Stimulated activated CD8-positive, alpha-beta memory T cell treated with anti-CD3 and anti-CD28 coated beads, Interleukin-2, amount 100 ng/mL, for 48 hours (primary cell): ENCODE data around the gene TMEM174.

ENCODE experiments used
- DNase-seq, 2 donors: peaks; one replicate each; pipeline ENCODE4 v3.0.0-alpha.2; 2020; ENCODE audit warnings: low read depth in 2 of 2

Gene TMEM174

DNA sequence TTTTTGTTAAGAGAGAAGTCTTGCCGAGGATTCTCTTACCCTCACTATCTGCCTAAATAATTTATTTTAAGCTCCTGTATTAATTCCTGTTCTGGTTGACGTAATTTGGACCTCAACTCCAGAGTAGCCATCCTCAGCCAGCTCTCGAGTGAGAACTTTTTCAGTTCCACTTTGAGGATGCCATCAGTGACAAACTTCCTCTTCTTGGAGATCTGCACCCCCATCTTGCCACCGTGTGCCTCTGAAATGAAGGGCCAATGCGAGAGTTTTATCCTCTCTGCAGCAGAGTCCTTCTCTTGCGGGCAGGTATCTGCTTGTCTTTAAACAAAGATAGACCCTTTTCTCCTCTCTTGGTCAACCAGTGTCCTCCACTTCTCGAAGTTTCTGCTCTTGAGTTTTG, 19.5 kb upstream of the TMEM174 start:
- no peak for DNase-seq

DNA sequence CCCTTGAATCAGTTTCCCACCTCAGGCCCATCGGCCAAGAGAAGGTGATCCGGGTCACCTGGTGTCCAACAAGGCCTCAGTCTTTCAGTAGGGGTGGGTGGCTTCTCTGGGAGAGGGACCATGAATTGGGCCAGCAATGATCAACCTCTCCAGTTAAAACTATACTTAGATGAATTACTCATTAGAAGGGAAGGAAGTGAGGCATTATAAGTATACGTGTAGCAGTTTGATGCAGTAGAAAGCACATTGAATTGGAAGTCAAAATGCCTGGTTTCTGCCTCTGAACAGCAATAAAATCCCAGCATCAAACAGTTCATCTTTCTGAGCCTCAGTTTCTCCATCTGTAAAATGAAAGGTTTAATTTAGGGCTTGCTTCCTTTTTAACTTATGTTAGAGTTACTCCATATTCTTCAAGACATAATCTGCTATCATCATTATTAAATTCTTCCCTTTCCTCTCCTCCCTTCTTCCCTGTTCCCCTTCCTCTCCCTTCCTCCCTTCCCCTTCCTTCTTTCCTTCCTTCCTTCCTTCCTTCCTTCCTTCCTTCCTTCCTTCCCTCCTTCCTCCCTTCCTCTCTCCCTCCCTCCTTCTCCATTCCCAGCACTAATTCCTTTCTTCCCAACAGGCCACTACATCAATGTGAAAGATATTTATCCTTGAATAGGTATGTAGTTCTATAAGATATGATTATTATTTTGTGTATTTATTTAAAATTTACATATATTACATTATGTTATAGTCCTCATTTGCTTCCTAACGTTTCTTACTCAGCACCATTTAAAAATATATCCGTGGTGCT, 18.6 kb upstream of the TMEM174 start:
- no peak for DNase-seq

DNA sequence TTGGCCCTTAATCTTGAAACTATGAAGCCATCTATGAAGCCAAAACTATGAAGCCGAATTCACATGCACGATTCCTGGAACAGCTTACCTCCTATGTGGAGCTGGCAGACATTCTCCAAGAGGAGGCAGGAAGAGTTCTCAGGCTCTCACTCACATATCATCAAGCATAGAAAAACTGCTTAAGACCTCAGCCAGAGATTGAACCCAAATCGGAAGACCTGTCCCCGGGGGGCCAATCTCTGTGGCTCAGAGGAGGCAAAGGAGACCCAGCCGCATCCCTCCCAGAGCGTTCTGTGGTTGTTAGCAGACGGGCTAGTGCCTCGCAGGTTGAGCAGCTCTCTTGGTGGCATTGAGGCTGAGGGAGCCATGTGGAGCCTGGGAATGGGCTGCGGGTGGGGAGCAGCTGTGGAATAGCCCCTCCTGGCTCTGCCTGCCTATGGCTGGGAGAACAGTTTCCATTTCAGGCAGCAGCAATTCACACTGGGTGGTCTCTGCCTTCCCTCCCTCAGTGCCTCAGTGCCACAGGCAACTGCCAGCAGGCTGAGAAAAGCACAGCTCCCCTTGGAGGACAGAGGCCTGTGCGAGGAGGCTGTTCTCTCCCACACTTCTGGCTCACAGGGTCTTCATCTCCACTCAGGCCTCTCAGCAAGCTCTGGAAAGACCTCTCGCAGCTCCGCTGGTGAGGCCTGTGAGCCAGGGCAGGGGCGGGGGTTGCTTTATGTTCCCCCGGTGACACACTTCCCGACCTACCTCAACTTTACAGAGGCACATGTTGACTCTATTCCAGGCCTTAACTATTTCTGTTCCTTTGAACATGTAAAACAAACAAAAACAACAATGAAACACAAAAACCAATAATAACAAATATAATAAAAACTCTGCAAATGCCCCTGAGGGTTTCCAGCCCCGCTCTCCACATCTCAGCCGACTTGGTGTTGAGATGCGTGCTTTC, 17.4 kb upstream of the TMEM174 start:
- no peak for DNase-seq

DNA sequence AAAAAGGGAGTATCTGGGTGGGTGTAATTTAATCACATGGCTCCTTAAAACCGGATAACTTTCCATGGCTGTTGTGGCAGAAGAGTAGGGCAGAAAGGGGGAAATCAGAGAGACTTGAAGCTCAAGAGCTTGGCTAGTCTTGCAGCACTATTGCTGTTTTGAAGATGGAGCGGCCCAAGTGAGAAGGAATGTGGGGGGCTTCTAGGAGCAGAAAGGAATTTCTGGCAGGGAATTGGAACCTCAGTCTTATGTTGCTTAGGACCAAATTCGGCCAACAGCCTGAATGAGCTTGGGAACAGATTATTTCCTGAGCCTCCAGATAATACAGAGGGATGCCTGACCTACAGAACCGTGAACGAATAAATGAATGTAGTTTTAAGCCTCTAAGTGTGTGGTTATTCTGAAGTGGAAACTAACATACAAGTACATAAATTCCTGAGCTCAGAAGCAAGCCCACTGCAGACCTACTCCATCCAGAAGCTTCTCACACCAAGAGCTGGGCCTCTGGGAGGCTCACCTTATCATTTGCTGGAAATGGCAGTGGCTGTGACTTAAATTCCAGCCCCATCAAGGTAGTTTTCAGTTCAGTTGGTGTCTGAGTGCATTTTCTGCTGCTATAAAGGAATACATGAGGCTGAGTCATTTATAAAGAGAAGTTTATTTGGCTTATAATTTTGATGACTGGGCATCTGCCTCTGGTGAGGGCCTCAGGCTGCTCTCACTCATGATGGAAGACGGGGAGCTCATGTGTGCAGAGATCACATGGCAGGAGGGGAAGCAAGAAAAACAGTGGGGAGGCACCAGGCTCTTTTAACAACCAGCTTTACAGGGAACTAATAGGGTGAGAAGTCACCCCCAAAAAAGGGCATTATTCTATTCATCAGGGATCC, 15.3 kb upstream of the TMEM174 start:
- DNase-seq = no peak

DNA sequence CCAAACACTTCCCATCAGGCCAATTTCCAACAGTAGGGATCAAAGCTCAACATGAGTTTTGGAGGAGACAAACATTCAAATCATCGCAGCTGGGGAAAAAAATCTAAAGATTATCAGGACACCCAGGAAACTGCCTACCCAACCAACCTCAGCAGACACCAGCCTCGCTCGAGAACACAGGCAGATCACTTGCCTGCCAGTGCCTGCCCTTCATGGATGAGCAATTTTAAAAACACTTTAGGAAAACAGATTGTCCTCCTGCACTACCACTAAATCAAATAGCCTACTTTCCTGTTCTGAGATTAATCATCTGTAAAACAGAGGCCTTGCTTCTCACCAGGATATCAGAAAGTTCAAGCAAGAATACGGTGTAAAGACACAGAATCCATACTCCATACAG, 14.7 kb upstream of the TMEM174 start:
- no peak for DNase-seq

DNA sequence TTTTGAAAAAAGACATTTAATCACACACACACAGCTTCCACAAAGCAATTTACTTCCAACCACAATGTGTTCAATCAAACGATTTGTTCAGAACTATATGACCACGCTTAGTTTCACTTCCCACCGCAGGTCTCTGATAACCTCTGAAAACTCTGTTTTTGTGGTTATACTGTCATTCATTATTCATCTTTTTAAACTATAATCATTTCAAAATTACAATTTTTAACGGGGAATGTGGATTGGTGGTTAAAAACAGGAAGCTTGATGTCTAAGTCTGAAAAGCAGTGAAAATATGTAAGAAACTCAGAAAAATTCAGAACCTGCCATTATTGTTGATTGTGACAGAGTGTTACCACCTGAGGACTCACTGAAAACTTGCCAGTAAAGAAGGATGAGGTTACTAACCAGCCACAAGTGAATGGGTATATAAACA, 12.7 kb upstream of the TMEM174 start:
- DNase-seq = peak; percentile 23 to 47

DNA sequence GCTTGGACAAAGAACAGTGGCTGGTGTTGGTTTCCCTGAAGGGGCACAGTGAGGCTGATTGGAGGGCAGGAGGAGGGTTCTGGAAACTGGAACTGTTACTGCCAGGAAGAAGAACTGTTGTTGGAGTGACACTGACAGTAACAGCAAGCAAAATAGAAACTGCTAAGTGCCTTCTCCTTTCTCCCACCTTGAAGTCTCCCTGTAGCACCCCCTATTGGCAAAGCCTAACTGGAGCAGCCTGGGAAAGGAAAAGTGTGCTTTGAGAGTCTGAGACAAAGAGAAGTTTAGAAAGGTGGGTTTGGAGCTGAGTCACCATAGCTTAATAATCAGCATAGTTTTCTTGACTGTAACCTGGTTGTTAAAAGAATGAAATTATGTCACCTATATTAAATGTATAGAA, 2.5 kb upstream of the TMEM174 start:
- DNase-seq = no peak

DNA sequence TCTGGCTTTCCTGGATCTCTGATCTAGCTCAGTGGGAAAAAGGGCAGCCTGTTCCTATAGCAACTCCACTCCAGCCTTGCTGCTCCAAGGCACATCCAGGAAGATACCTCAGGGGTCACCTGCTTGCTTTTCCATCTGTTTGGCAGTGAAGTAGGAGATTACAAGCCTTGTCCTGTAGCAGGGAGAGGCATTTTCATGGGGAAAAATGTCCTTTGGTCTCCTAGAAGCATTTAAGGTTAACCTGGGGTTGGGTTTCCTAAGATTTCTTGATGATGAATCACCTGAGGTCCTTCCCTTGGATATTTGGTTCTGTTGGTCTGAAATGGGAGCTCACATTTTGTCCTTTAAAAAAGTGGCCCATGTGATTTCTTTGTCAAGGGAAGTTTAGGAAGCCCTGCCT, 1.5 kb upstream of the TMEM174 start:
- no peak for DNase-seq

DNA sequence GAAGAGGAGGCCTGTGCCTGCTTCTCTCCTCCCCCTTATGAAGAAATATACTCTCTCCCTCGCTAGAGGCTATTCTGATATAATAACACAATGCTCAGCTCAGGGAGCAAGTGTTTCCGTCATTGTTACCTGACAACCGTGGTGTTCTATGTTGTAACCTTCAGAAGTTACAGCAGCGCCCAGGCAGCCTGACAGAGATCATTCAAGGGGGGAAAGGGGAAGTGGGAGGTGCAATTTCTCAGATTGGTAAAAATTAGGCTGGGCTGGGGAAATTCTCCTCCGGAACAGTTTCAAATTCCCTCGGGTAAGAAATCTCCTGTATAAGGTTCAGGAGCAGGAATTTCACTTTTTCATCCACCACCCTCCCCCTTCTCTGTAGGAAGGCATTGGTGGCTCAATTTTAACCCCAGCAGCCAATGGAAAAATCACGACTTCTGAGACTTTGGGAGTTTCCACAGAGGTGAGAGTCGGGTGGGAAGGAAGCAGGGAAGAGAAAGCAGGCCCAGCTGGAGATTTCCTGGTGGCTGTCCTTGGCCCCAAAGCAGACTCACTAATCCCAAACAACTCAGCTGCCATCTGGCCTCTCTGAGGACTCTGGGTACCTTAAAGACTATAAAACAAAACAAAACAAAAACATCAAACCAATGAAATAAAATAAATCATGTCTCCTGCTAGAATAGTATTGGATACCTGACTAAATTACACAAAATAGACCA, 1.3 kb downstream of the TMEM174 start:
- no peak for DNase-seq

DNA sequence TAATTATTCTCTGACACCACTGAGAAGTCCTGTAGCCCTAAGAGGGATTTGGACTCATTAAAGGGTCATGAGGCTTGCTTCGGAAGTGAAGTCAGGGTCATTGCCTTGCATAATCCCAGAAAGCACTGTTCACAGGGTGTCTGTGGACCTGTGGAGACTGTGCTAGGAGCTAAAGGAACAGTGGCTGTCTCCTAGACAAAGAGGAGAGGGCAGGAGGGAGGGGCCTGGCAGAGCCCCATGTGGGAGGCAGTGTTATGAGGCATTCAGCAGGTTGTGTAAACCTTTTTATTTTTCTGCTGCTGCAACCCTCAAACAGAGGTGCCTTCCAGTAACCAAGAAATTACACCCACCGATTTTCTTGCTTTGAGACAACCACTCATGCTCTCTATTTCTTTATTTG, 3.3 kb downstream of the TMEM174 start:
- no peak for DNase-seq

DNA sequence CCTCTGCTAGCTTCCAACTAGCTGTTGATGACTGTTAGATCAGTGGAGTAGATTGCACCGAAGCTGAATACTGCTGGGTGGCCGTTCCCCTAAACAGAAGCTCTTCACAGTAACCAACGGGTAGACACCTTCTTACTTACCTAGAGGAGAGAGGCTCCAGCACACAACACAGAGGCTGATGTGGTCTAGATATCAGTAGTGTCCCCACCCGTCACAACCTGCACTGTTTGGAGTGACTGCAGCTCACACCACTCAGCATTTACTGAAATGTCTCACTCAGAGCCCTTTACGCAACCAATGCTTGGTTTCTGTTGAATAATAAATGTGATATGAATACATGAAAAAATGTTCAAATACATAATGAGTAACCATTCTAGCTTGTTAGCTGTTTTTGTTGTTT, 5.3 kb downstream of the TMEM174 start:
- no peak for DNase-seq

DNA sequence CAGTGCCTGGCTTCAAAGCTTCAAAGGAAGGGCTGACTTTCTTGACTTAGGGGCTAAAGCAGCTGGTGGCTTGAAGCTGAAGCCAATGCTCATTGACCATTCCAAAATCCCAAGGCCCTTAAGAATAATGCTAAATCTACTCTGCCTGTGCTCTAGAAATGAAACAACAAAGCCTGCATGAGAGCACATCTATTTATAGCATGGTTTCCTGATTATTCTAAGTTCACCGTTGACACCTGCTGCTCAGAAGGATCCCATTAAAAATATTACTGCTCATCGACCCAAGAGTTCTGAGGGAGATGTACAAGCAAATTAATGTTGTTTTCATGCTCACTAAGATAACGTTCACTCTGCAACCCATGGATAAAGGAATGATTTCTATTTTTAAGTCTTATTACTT, 6.7 kb downstream of the TMEM174 start:
- DNase-seq = no peak

DNA sequence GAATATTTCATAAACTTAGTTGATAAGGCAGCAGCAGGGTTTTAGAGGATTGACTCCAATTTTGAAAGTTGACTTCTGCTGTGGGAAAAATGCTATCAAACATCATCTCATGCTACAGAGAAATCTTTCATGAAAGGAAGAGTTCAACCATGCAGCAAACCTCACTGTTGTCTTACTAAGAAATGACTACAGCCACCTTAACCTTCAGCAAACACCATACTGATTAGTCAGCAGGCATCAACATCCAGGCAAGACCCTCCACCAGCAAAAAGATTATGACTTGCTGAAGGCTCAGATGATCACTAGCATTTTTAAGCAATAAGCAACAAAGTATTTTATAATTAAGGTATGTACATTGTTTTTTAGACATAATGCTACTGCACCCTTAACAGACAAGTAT, 7.6 kb downstream of the TMEM174 start:
- no peak for DNase-seq

DNA sequence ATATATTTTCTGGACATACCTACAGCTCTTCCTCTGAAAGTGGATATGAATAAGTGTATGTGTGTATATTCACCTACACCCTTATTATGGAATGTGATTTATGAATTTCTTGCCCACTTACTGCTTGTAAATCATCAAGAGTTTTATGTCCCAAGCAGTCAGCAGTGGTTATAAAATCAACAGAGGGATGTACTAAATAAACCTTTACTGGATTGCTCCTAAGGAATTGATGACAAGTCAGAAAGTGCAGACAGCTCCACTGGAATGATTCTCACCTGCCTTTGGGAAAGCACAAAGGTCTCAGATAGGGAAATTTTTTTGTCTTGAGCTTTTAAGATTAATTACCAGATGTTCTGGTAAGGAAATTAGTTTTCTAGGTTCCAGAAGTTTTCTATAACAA, 9.3 kb downstream of the TMEM174 start:
- DNase-seq = no peak

DNA sequence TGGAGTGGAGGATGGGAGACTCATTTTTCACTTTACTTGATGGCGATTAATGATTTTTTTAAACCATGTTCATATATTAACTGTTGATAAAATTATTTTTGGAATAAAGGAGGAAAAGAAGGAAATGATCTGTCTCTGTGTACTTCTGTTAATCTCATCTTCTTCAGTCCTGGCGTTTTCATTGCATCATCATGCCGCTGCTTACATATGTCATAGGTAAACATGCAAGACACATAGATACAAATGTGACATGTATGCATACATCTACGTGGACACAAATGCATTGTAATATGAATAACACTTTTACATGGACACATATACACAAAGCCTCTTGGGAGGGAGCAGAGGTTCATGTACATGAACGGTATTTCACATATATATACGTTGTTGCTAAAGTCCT, 10.0 kb downstream of the TMEM174 start:
- no peak for DNase-seq

DNA sequence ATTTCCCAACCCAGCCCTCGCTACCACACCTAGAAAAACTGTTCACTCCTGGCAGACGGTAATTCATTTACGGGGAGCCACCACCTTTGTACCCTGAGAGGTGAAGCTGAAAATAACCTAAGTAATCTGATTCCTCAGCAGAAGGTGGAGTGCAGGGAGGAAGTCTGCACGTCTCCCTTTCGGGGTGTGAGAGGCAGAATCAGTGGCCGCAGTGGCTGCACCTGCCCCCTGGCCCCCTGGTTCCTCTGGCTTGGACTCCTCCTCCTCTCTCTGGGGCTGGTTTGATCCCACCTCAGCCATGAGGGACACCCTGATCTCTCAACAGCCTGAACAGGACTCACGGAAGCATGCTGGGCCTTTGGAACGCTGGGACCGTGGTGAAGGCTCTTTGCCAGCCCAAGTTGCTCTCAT, 10.5 kb downstream of the TMEM174 start:
- no peak for DNase-seq

DNA sequence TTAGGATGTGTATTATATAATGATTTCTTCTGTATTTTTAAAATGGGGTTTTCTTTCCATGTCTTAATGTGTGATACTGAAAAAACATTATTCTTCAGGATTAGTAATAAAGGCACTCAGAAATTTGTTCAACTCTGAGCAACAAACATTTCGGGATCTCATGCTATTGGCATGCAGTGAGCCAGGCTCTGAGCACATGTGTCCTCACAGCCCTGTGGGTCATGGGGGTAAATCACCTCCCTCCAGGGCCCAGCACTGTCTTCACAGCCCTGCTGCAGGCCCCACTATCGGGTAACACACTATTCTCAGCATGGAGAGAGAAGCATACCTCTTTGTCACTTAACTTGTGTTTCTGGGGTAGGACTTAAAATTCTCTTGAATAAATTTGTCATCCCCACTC, 14.0 kb downstream of the TMEM174 start:
- DNase-seq = no peak

DNA sequence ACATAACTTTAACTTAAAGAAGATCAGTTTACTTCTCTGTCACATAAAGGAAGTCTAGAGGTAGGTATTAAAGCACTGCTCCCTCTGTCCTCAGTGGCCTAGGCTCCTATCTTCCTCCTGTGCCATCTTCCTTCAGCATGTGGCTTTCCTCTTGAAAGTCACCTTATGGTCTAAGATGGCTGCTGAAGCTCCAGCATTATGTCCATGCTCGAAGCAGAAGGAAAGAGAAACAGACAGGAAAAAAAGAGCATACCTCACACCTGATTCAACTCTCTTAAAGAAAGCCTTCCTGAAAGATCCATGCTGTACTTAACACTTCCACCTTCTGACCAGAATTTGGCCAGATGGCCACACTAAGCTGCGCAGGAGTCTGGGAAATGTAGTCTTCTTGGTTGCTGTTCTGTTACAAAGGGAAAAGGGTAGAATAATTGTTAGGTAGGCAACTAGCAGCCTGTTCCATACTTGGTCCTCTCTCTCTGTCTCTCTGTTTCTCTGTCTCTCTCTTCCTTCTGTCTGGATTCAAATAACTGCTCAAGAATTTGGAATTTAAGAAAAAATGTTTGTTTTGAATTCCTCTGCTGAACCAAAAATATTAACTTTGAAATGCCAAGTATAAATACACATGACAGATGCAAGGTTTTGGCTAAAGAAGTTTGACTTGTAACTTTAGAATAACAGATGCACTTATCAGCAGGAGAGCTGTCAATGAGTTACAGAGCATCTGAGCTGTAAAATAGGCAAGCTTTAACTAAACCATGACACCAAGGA, 16.0 kb downstream of the TMEM174 start:
- no peak for DNase-seq

DNA sequence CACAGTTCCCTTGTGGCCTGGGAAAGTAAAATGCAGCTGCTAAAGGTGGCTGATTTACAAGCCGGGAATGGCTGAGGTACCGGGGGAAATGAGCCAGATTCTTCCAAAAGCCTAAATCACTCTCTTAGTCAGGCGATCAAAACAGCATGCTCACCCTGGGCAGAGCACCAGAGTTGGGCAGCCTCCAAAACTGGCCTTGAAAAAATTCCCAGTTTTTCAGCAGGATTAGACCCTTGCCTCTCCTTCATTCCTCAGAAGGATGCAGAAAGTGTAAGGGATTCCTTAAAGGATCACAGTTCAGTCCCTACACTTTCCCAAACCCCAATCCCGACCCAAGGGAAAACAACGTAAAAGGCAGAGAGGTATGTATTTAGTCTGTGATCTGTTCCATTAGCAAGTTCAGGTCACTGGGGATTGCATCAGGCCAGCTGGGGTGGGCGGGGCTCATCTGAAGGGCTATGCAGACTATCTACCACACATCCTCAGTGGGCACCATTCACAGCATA, 16.9 kb downstream of the TMEM174 start:
- DNase-seq = no peak

DNA sequence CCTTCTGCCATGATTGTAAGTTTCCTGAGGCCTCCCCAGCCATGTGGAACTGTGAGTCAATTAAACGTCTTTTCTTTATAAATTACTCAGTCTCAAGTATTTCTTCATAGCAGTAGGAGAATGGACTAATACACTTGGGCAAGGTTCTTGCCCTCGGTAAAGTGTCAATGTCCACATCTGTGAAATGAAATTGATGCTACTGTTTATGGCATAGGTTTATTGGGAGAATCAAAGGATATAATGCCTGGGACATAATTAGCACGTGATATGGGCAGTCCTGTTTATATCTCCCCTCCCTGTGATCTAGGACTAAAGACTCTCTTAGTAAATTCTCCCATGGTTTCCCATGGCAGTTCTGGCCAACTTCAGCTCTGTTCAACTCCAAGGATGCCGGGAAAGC, 19.4 kb downstream of the TMEM174 start:
- DNase-seq = no peak
